HepG2 (cell line): ENCODE measurements around the gene ATP6V0A1. TPM values are rescaled to one million over a fixed set of nuclear protein-coding genes. Genes with fewer than 3 reads are reported as not detected.

ENCODE experiments used
- ASH2L ChIP-seq: fragments of 300-600, 200-600 bp; sonication (generic); IDR thresholded peaks from 2 replicates; pipeline ENCODE4 v1.7.0; 2017; ENCODE audit warnings: low read depth, mild to moderate bottlenecking, moderate library complexity, mixed read lengths, low read length; ENCODE audit not compliant: insufficient read length
- CREM ChIP-seq, 2 experiments: sonication (generic) in 1 of 2; formaldehyde crosslinking in 1 of 2; IDR thresholded peaks; 2 replicates each; pipeline versions ENCODE4 v1.4.0 to v1.6.1; 2016 to 2020; ENCODE audit warnings: antibody characterized with exemption in 1 of 2, mild to moderate bottlenecking in 1 of 2, missing genetic modification reagents in 1 of 2
- HOXA3 ChIP-seq: sonication (generic); formaldehyde crosslinking; IDR thresholded peaks from 2 replicates; pipeline ENCODE4 v1.5.0; 2020; ENCODE audit warnings: missing genetic modification reagents
- MIER2 ChIP-seq: IDR thresholded peaks from 2 replicates; pipeline ENCODE4 v1.6.1; 2016; ENCODE audit warnings: missing biosample characterization, missing genetic modification reagents
- NR2C2 ChIP-seq: sonication (generic); formaldehyde crosslinking; IDR thresholded peaks from 2 replicates; pipeline ENCODE4 v1.4.0; 2020; ENCODE audit warnings: missing genetic modification reagents, mild to moderate bottlenecking, moderate library complexity, borderline replicate concordance
- PHF21A ChIP-seq: sonication (generic); formaldehyde crosslinking; IDR thresholded peaks from 2 replicates; pipeline ENCODE4 v1.5.0; 2020; ENCODE audit warnings: mild to moderate bottlenecking, missing genetic modification reagents
- TGIF2 ChIP-seq: IDR thresholded peaks from 2 replicates; pipeline ENCODE4 v1.6.1; 2016; ENCODE audit warnings: control low read depth, missing compliant biosample characterization
- ZNF614 ChIP-seq: IDR thresholded peaks from 2 replicates; pipeline ENCODE4 v1.6.1; 2018; ENCODE audit warnings: missing biosample characterization, missing genetic modification reagents, inconsistent platforms, borderline replicate concordance
- ZNF766 ChIP-seq: sonication (generic); formaldehyde crosslinking; IDR thresholded peaks from 2 replicates; pipeline ENCODE4 v1.5.0; 2020; ENCODE audit warnings: missing genetic modification reagents, borderline replicate concordance
- polyA plus RNA-seq, 8 experiments: library from polyadenylated mRNA; depleted of rRNA in 3 of 8; stranded (reverse) in 7 of 8; unstranded in 1 of 8; fragments of >200 nt; fragmentation: Illumina TruSeq in 4 of 8; extraction: Trizol in 4 of 8; gene quantifications; 2 replicates each; pipeline versions ENCODE4 v1.2.1 to v1.2.3, GENCODE V29; 2011 to 2016; ENCODE audit warnings: low read depth in 4 of 8, missing spikeins in 1 of 8, mixed read lengths in 1 of 8; ENCODE audit not compliant: insufficient read depth in 1 of 8
- total RNA-seq, 5 experiments: library from RNA; depleted of rRNA; stranded (reverse); fragments of >200 nt; fragmentation: Illumina TruSeq; extraction: Trizol; gene quantifications; 2 replicates each; pipeline ENCODE4 v1.2.3, GENCODE V29; 2016; ENCODE audit warnings: low read depth in 1 of 5
- TF ChIP-seq, protein P1 (sequence below): sonication (generic); formaldehyde crosslinking; IDR thresholded peaks from 2 replicates; pipeline ENCODE4 v1.4.0; 2020; ENCODE audit warnings: missing genetic modification reagents
- TF ChIP-seq, protein P2 (sequence below): IDR thresholded peaks from 2 replicates; pipeline ENCODE4 v1.6.1; 2016; ENCODE audit warnings: mild to moderate bottlenecking
- TF ChIP-seq, protein P3 (sequence below): IDR thresholded peaks from 2 replicates; pipeline ENCODE4 v1.6.1; 2016
- TF ChIP-seq, protein P4 (sequence below): sonication (generic); formaldehyde crosslinking; IDR thresholded peaks from 2 replicates; pipeline ENCODE4 v1.4.0; 2020; ENCODE audit warnings: missing genetic modification reagents, borderline replicate concordance
- TF ChIP-seq, protein P5 (sequence below): sonication (generic); formaldehyde crosslinking; IDR thresholded peaks from 2 replicates; pipeline ENCODE4 v1.5.0; 2020; ENCODE audit warnings: missing genetic modification reagents, mild to moderate bottlenecking, borderline replicate concordance
- TF ChIP-seq, protein P6 (sequence below): sonication (generic); formaldehyde crosslinking; conservative IDR thresholded peaks from 2 replicates; pipeline ENCODE4 v1.8.1; 2023; ENCODE audit warnings: missing genetic modification reagents

ATP6V0A1 gene
- total and polyA plus RNA-seq, 2 of the 13 experiments (the other 11 are each of a cell fraction or from before 2014, with no cell fraction given): 27.9 to 54.1 TPM

DNA sequence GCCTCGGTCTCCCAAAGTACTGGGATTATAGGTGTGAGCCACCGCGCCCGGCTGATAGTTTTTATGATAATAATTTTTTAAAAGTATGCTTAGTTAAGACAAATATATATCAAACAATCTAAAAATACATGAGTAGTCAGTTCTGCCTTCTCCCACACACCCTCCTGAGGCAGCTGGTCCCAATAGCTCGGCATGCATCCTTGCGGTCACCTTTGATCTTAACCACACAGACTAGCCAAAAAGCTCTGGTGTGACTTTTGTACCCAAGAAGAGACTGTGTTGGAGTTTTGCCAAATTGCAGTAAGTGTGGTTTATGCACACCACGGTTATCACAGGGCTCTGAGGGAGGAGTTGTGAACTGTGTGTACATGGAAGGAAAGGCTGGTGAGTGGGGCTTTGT, 25.6 kb downstream of the ATP6V0A1 start (continued):
- TF ChIP-seq, protein P1, sequence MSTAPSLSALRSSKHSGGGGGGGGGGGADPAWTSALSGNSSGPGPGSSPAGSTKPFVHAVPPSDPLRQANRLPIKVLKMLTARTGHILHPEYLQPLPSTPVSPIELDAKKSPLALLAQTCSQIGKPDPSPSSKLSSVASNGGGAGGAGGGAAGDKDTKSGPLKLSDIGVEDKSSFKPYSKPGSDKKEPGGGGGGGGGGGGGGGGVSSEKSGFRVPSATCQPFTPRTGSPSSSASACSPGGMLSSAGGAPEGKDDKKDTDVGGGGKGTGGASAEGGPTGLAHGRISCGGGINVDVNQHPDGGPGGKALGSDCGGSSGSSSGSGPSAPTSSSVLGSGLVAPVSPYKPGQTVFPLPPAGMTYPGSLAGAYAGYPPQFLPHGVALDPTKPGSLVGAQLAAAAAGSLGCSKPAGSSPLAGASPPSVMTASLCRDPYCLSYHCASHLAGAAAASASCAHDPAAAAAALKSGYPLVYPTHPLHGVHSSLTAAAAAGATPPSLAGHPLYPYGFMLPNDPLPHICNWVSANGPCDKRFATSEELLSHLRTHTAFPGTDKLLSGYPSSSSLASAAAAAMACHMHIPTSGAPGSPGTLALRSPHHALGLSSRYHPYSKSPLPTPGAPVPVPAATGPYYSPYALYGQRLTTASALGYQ (CRISPR knock-in tag): peak; percentile 72
- TF ChIP-seq HOXA3 (peak; percentile 80), ASH2L (peak; percentile 67), PHF21A (peak; percentile 86), CREM (IDR thresholded peaks at IDR 0.05) (peak; percentile 59; the same call in 1 of the 2 replicates), CREM (CRISPR knock-in tag; IDR thresholded peaks at IDR 0.05) (no peak), ZNF614 (CRISPR knock-in tag) (peak; percentile 65), MIER2 (CRISPR knock-in tag) (peak; percentile 79; the same call in 1 of the 2 replicates), ZNF766 (0 out of 2 replicates have a peak, but pooled peaks have one; percentile 12), NR2C2 (CRISPR knock-in tag) (peak; percentile 53; the same call in 1 of the 2 replicates), TGIF2 (peak; percentile 80)
- TF ChIP-seq, protein P2, sequence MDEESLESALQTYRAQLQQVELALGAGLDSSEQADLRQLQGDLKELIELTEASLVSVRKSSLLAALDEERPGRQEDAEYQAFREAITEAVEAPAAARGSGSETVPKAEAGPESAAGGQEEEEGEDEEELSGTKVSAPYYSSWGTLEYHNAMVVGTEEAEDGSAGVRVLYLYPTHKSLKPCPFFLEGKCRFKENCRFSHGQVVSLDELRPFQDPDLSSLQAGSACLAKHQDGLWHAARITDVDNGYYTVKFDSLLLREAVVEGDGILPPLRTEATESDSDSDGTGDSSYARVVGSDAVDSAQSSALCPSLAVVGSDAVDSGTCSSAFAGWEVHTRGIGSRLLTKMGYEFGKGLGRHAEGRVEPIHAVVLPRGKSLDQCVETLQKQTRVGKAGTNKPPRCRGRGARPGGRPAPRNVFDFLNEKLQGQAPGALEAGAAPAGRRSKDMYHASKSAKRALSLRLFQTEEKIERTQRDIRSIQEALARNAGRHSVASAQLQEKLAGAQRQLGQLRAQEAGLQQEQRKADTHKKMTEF (CRISPR knock-in tag): peak; percentile 59; the same call in 1 of the 2 replicates
- TF ChIP-seq, protein P3, sequence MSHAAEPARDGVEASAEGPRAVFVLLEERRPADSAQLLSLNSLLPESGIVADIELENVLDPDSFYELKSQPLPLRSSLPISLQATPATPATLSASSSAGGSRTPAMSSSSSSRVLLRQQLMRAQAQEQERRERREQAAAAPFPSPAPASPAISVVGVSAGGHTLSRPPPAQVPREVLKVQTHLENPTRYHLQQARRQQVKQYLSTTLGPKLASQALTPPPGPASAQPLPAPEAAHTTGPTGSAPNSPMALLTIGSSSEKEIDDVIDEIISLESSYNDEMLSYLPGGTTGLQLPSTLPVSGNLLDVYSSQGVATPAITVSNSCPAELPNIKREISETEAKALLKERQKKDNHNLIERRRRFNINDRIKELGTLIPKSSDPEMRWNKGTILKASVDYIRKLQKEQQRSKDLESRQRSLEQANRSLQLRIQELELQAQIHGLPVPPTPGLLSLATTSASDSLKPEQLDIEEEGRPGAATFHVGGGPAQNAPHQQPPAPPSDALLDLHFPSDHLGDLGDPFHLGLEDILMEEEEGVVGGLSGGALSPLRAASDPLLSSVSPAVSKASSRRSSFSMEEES (CRISPR knock-in tag): peak; percentile 48; the same call in 1 of the 2 replicates
- TF ChIP-seq, protein P4, sequence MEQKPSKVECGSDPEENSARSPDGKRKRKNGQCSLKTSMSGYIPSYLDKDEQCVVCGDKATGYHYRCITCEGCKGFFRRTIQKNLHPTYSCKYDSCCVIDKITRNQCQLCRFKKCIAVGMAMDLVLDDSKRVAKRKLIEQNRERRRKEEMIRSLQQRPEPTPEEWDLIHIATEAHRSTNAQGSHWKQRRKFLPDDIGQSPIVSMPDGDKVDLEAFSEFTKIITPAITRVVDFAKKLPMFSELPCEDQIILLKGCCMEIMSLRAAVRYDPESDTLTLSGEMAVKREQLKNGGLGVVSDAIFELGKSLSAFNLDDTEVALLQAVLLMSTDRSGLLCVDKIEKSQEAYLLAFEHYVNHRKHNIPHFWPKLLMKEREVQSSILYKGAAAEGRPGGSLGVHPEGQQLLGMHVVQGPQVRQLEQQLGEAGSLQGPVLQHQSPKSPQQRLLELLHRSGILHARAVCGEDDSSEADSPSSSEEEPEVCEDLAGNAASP (CRISPR knock-in tag): peak; percentile 68; the same call in 1 of the 2 replicates
- TF ChIP-seq, protein P5, sequence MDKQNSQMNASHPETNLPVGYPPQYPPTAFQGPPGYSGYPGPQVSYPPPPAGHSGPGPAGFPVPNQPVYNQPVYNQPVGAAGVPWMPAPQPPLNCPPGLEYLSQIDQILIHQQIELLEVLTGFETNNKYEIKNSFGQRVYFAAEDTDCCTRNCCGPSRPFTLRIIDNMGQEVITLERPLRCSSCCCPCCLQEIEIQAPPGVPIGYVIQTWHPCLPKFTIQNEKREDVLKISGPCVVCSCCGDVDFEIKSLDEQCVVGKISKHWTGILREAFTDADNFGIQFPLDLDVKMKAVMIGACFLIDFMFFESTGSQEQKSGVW (CRISPR knock-in tag): no peak
- TF ChIP-seq, protein P6, sequence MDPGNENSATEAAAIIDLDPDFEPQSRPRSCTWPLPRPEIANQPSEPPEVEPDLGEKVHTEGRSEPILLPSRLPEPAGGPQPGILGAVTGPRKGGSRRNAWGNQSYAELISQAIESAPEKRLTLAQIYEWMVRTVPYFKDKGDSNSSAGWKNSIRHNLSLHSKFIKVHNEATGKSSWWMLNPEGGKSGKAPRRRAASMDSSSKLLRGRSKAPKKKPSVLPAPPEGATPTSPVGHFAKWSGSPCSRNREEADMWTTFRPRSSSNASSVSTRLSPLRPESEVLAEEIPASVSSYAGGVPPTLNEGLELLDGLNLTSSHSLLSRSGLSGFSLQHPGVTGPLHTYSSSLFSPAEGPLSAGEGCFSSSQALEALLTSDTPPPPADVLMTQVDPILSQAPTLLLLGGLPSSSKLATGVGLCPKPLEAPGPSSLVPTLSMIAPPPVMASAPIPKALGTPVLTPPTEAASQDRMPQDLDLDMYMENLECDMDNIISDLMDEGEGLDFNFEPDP (CRISPR knock-in tag): no peak
